GM18868 (cell line): ENCODE results near the gene SELENOT.
"Not testable (repeated sequence)": the region's sequence is repeated elsewhere in the genome, so short reads cannot be mapped to it uniquely, and the experiment has no call there.

Experiments
- ATAC-seq: cut with Tn5 transposase; IDR thresholded peaks from one replicate; pipeline ENCODE4 v1.9.1; 2021; ENCODE audit warnings: mild to moderate bottlenecking, moderate library complexity; ENCODE audit not compliant: unreplicated experiment

The SELENOT gene

GRCh38 chr3:150603153-150603979, at the start of gene SELENOT:
SELENOT (plus strand) TSS chr3:150603321; CDS start chr3:150603363, 42 bp downstream.
- peak; percentile 55 for ATAC-seq

DNA sequence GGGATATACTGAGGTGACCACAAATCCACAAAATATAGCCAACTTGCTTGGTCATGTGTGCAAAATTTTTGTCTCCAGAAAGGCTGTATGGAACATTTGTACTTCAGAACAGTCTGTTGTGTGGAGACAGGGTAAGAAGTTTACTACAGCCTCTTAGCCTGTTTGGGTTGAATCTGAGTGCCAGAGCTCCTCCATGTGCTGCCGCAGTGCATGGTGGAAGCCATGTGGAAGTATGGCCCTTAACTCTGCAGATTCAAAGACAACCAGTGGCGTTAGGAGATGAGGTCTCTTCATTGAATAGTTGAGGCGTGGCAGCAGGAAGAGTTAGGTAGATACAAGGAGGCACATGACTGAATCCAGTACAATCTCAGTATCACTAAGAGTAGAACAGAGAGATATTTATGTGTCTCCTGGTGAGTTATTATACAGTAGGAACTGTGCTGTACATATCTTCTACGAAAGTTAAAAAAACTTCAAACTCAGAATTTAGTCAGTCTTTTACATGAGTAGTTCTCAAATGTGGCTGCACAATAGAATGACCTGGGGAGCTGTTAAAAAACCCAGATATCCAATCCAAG, 47.2 kb upstream of the SELENOT start:
- no peak for ATAC-seq

- ATAC-seq, result no peak
These were observed 46.3 kb upstream of the SELENOT start for GRCh38 chr3:150556792-150557191.

- ATAC-seq, result no peak
These were observed 45.4 kb upstream of the SELENOT start for GRCh38 chr3:150557725-150558124.

DNA sequence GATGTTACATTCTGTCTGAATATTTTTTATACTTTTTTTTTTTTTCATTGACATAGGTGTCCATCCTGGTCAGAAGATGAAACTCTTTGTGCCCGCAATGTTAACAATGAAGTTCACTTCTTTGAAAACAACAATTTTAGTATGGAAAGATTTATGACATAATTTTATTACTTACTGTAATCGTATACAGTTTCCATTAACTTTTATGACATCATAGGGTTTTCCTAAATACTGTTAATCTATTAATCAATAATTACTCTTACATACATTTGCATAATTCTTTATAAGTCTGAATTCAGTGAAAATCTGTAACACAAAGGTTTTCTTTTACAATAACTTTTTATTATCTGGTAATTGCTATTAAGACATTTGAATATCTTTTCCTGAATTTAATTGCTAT, 38.9 kb upstream of the SELENOT start:
- ATAC-seq, result no peak

- ATAC-seq, result no peak
These were observed 35.8 kb upstream of the SELENOT start for GRCh38 chr3:150567328-150567727.

GRCh38 chr3:150577855-150578254, 25.3 kb upstream of the SELENOT start:
- no peak for ATAC-seq

- no peak for ATAC-seq
These were observed 21.9 kb upstream of the SELENOT start for GRCh38 chr3:150581174-150581573.

GRCh38 chr3:150582620-150583019, 20.5 kb upstream of the SELENOT start:
- peak; percentile 58 for ATAC-seq

DNA sequence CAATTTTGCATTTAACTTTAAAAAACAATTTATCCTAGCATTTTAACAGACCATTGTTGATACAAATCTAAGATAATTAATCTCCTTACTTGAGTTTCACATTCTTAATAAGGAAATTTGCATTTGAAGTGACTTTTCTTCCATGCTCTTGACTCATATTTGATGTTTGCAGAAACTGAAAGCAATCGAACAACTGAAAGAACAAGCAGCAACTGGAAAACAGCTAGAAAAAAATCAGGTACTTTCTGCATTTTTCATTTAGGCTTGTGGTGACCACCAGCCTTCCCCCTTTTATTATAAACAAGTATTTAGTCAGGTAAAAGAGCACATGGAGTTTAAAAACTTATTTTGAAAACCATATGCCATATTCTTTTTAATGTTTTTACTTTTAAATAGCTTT, 20.1 kb upstream of the SELENOT start:
- peak; percentile 75 for ATAC-seq

GRCh38 chr3:150588027-150588830, 14.9 kb upstream of the SELENOT start:
- ATAC-seq, result no peak

- ATAC-seq, result no peak
These were observed 13.4 kb upstream of the SELENOT start for GRCh38 chr3:150589759-150590158.

DNA sequence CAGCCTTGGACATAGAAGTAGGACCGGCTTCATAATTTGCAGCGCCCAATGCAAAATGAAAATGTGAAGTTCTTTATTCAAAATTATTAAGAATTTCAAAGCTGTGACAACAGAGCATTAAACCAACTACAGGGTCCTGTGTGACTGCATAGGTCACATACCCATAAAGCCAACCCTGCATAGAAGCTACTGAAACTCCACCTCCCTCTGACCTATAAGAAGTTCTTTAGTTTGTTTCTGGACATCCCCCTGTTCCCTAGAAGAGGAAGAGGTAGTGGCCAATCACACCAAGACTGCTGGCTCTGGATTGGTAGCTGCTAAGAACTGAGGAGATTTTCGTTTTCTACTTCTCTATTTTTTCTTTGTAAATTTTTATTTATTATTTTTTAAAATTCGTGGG, 9.0 kb upstream of the SELENOT start:
- no peak for ATAC-seq

DNA sequence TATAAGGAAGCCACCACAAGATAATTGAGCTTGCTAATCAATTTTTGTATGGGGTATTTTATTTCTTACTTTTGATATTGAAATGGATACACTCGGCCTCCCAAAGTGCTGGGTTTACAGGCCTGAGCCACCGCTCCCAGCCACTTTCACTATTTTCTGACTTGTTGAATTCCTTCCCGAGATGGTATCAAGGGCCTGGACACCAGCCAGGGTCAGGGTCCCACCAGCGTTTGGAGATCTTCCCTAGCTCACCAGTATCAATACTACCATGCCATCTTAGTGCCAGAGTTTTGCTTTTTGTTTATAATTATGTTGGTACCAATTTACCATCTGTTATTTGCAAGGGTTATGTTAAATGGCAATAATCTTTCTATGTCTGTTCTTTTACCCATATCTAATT, 5.5 kb upstream of the SELENOT start:
- ATAC-seq, result no peak

DNA sequence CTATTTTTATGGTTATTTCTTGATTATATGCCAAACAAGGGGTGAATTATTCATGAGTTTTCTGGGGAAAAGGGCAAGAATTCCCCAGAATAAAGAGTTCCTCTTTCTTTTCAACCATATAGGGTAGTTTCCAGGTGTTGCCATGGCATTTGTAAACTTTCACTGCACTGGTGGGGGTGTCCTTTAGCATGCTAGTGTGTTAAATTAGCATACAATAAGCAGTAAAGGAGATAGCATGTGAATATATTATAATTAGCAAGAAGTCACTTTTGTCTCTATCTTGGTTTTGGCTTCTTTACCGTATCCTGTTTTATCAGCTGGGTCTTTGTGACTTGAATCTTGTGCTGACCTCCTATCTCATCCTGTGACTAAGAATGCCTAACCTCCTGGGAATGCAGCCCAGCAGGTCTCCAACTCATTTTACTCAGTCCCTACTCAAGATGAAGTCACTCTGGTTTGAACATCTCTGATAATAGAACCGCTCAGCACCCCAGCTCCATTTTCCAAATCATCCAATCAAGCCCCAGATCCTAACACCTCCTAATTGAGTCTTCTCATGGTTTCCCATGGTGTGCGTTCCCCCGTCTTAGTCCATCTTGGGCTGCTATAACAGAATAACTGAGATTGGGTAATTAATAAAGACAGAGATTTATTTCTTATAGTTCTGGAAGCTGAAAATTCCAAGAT, 3.4 kb upstream of the SELENOT start:
- peak; percentile 37 for ATAC-seq

- ATAC-seq, result not testable (repeated sequence)
These were observed 2.2 kb upstream of the SELENOT start for GRCh38 chr3:150600647-150601530.

DNA sequence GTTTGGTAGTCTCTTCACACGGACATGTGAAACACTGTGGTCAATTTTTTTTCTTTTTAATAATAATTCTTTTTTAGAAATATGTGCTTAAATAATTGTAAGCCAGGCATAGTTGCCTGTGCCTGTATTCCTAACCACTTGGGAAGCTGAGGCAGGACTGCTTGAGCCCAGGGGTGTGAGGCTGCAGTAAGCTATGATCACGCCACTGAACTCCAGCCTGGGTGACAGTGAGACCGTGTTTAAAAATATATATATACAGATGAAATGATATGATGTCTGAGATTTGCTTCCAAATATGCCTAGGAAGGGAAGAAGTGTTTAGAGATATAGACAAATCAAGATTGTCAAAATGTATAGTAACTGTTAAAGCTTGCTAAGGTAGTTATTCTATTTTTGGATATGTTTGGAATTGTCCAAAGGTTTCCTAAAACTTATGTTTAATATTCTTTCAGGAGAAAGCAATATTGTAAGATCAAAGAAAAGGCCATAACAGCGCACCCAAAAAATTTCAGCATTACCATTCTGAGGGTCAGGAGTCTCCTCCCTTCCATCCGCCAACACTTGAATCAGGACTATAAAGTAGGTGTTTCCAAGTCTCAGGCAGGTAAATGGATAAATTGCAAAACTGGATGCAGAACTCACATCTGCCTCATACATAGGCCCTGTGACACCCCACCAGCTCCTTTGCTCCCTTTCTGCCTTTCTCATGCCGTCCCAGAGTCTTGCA, 532 bp upstream of the SELENOT start:
- peak; percentile 6 for ATAC-seq

- no peak for ATAC-seq
These were observed 829 bp downstream of the SELENOT start for GRCh38 chr3:150603980-150604319.

- no peak for ATAC-seq
These were observed 3.0 kb downstream of the SELENOT start for GRCh38 chr3:150605998-150606641.
